H1 (cell line): ENCODE results near the gene CEACAM16. TPM values are rescaled to one million over a fixed set of nuclear protein-coding genes. Genes with fewer than 3 reads are reported as not detected.

Experiments
- CTCF ChIA-PET: fragments of 300-600 bp; sonication (Branson Sonifier 250); formaldehyde crosslinking; loops from one replicate; lab custom pipeline; 2021; ENCODE audit not compliant: partially characterized antibody; lab: Charles Lee
- POLR2A ChIA-PET: fragments of 300-600 bp; sonication (Branson Sonifier 250); formaldehyde crosslinking; loops from one replicate; lab custom pipeline; 2021; ENCODE audit warnings: inconsistent platforms; ENCODE audit not compliant: partially characterized antibody; lab: Charles Lee
- DNase-seq, 2 experiments: peaks; one replicate each; pipeline versions ENCODE4 v3.0.0 to v3.0.0-alpha.2; 2010 to 2022; ENCODE audit warnings: low spot score in 2 of 2, low read depth in 1 of 2, mixed read lengths in 1 of 2
- FAIRE-seq: peaks from 2 replicates; lab custom pipeline; 2011; peaks lifted over from hg19 to GRCh38; lab: Jason Lieb, UNC
- H2AFZ ChIP-seq: 2 replicates; pipeline ENCODE4 v1.8.1; 2012; ENCODE audit warnings: low read length, inconsistent platforms
- H2AK5ac ChIP-seq: 2 replicates; pipeline ENCODE4 v1.6.1; 2013; ENCODE audit warnings: low read depth, low read length
- H2BK120ac ChIP-seq: replicated peaks from 2 replicates; pipeline ENCODE3; 2013; ENCODE audit warnings: low read depth, low read length, inconsistent platforms
- H2BK12ac ChIP-seq: 2 replicates; pipeline ENCODE4 v1.6.1; 2013; ENCODE audit warnings: low read depth, low read length
- H2BK15ac ChIP-seq: 2 replicates; pipeline ENCODE4 v1.6.1; 2013; ENCODE audit warnings: low read length
- H2BK20ac ChIP-seq: 2 replicates; pipeline ENCODE4 v1.6.1; 2013; ENCODE audit warnings: low read length
- H2BK5ac ChIP-seq: 2 replicates; pipeline ENCODE4 v1.6.1; 2013; ENCODE audit warnings: low read depth, low read length
- H3K14ac ChIP-seq: 2 replicates; pipeline ENCODE4 v1.6.1; 2013; ENCODE audit warnings: inconsistent platforms; ENCODE audit not compliant: insufficient read length
- H3K18ac ChIP-seq: 2 replicates; pipeline ENCODE4 v1.6.1; 2013; ENCODE audit warnings: low read length; ENCODE audit errors: extremely low read depth
- H3K23ac ChIP-seq: 2 replicates; pipeline ENCODE4 v1.6.1; 2013; ENCODE audit warnings: inconsistent platforms; ENCODE audit not compliant: insufficient read length
- H3K23me2 ChIP-seq: 2 replicates; pipeline ENCODE4 v1.6.1; 2013; ENCODE audit warnings: low read depth, low read length
- H3K27ac ChIP-seq: 2 replicates; pipeline ENCODE4 v1.6.1; 2011; ENCODE audit warnings: low read depth, low read length, inconsistent platforms
- H3K27me3 ChIP-seq, 4 experiments: replicated peaks in 1 of 4; 1 replicate in 1 of 4; 2 replicates in 3 of 4; pipeline versions ENCODE4 v1.6.1 to v1.8.1; 2011 to 2013; ENCODE audit warnings: low read length in 3 of 4, mild to moderate bottlenecking in 3 of 4, inconsistent platforms in 2 of 4, mixed read lengths in 2 of 4, moderate library complexity in 1 of 4; ENCODE audit not compliant: control insufficient read depth in 3 of 4, insufficient read depth in 3 of 4; ENCODE audit errors: extremely low read depth in 1 of 4
- H3K36me3 ChIP-seq, 4 experiments: 2 replicates each; pipeline versions ENCODE4 v1.6.1 to v1.8.1; 2011 to 2013; ENCODE audit warnings: mild to moderate bottlenecking in 4 of 4, low read length in 3 of 4, moderate library complexity in 2 of 4, control low read depth in 1 of 4, inconsistent platforms in 1 of 4; ENCODE audit not compliant: insufficient read depth in 4 of 4, control insufficient read depth in 2 of 4
- H3K4ac ChIP-seq: replicated peaks from 2 replicates; pipeline ENCODE3; 2013; ENCODE audit warnings: low read length, low read depth, mixed read lengths, inconsistent platforms; ENCODE audit not compliant: insufficient read length
- H3K4me1 ChIP-seq, 4 experiments: replicated peaks in 1 of 4; 1 replicate in 1 of 4; 2 replicates in 3 of 4; pipeline versions ENCODE4 v1.6.1 to v1.8.1; 2011 to 2013; ENCODE audit warnings: low read length in 3 of 4, inconsistent platforms in 2 of 4, mixed read lengths in 1 of 4; ENCODE audit not compliant: insufficient read depth in 4 of 4, control insufficient read depth in 3 of 4
- H3K4me2 ChIP-seq, 2 experiments: 2 replicates each; pipeline versions ENCODE4 v1.6.1 to v1.8.1; 2011 to 2013; ENCODE audit warnings: low read depth in 2 of 2, low read length in 2 of 2, control low read depth in 1 of 2, inconsistent platforms in 1 of 2, mild to moderate bottlenecking in 1 of 2; ENCODE audit not compliant: insufficient read depth in 1 of 2
- H3K4me3 ChIP-seq, 4 experiments: fragments of 200-600, 300-600 bp in 1 of 4; sonication (generic), shearing (Covaris generic), sonication (Bioruptor Twin) in 1 of 4; 2 replicates each; pipeline versions ENCODE4 v1.5.1 to v1.8.1; 2011 to 2016; ENCODE audit warnings: low read length in 4 of 4, low read depth in 3 of 4, control low read depth in 2 of 4, inconsistent platforms in 2 of 4, mild to moderate bottlenecking in 2 of 4, mixed read lengths in 1 of 4, moderate library complexity in 1 of 4; ENCODE audit not compliant: insufficient read depth in 2 of 4; ENCODE audit errors: extremely low read depth in 1 of 4
- H3K56ac ChIP-seq: replicated peaks from 2 replicates; pipeline ENCODE3; 2013; ENCODE audit warnings: low read depth, mild to moderate bottlenecking, mixed read lengths, low read length, inconsistent platforms; ENCODE audit not compliant: insufficient read length
- H3K79me1 ChIP-seq: 2 replicates; pipeline ENCODE4 v1.6.1; 2013; ENCODE audit warnings: low read depth, low read length, control low read depth
- H3K79me2 ChIP-seq, 2 experiments: 2 replicates each; pipeline versions ENCODE4 v1.6.1 to v1.8.1; 2012 to 2013; ENCODE audit warnings: low read length in 2 of 2, mild to moderate bottlenecking in 2 of 2, inconsistent platforms in 1 of 2; ENCODE audit not compliant: insufficient read depth in 2 of 2, control insufficient read depth in 1 of 2
- H3K9ac ChIP-seq, 4 experiments: replicated peaks in 1 of 4; 1 replicate in 1 of 4; 2 replicates in 3 of 4; pipeline versions ENCODE4 v1.6.1 to v1.8.1; 2011 to 2013; ENCODE audit warnings: low read depth in 3 of 4, low read length in 3 of 4, control low read depth in 2 of 4, mild to moderate bottlenecking in 2 of 4, moderate library complexity in 2 of 4, inconsistent platforms in 1 of 4; ENCODE audit errors: extremely low read depth in 1 of 4
- H3K9me3 ChIP-seq, 2 experiments: 2 replicates each; pipeline versions ENCODE4 v1.6.1 to v1.8.1; 2012 to 2013; ENCODE audit warnings: mild to moderate bottlenecking in 2 of 2, moderate library complexity in 2 of 2, control low read depth in 1 of 2, inconsistent platforms in 1 of 2, low read depth in 1 of 2, low read length in 1 of 2, mixed read lengths in 1 of 2; ENCODE audit not compliant: insufficient read depth in 2 of 2
- H4K20me1 ChIP-seq, 2 experiments: replicated peaks in 1 of 2; 2 replicates each; pipeline versions ENCODE3 to v1.8.1; 2011 to 2013; ENCODE audit warnings: inconsistent platforms in 2 of 2, low read length in 2 of 2, mild to moderate bottlenecking in 1 of 2; ENCODE audit not compliant: insufficient read depth in 2 of 2, control insufficient read depth in 1 of 2
- H4K5ac ChIP-seq: 2 replicates; pipeline ENCODE4 v1.6.1; 2013; ENCODE audit warnings: low read length, low read depth, mixed read lengths, inconsistent platforms; ENCODE audit not compliant: insufficient read length
- H4K8ac ChIP-seq: 2 replicates; pipeline ENCODE4 v1.8.0; 2013; ENCODE audit warnings: mild to moderate bottlenecking, moderate library complexity, low read length, inconsistent platforms; ENCODE audit not compliant: insufficient read depth; ENCODE audit errors: extremely low read depth
- H4K91ac ChIP-seq: replicated peaks from 2 replicates; pipeline ENCODE3; 2013; ENCODE audit warnings: low read length, mixed read lengths, inconsistent platforms; ENCODE audit not compliant: insufficient read length
- E2F6 ChIP-seq: IDR thresholded peaks from 2 replicates; pipeline ENCODE4 v1.6.1; 2012; ENCODE audit warnings: inconsistent platforms
- HDAC6 ChIP-seq: IDR thresholded peaks from one replicate; pipeline ENCODE4 v1.7.1; 2012; ENCODE audit warnings: low read depth, mild to moderate bottlenecking, inconsistent platforms, low read length, moderate library complexity
- PHF8 ChIP-seq: fragments of 200-600 bp; sonication (generic); conservative IDR thresholded peaks from 2 replicates; pipeline ENCODE4 v1.7.1; 2012; ENCODE audit warnings: low read depth, mild to moderate bottlenecking, inconsistent platforms, low read length, moderate library complexity
- RAD21 ChIP-seq, 2 experiments: IDR thresholded peaks in 1 of 2; conservative IDR thresholded peaks in 1 of 2; 2 replicates each; pipeline ENCODE4 v1.6.1; 2011; ENCODE audit warnings: low read depth in 2 of 2, low read length in 2 of 2, improper control_type of control experiment in 1 of 2, inconsistent platforms in 1 of 2, mild to moderate bottlenecking in 1 of 2, moderate library complexity in 1 of 2
- SIN3A ChIP-seq, 2 experiments: IDR thresholded peaks in 1 of 2; conservative IDR thresholded peaks in 1 of 2; 2 replicates each; pipeline ENCODE4 v1.6.1; 2011 to 2012; ENCODE audit warnings: low read length in 2 of 2, improper control_type of control experiment in 1 of 2, low read depth in 1 of 2, mild to moderate bottlenecking in 1 of 2
- SRF ChIP-seq: IDR thresholded peaks from 2 replicates; pipeline ENCODE4 v1.6.1; 2011; ENCODE audit warnings: mild to moderate bottlenecking, low read depth, low read length, moderate library complexity
- TAF7 ChIP-seq: optimal IDR thresholded peaks from 2 replicates; pipeline ENCODE3; 2011; ENCODE audit warnings: low read depth, mild to moderate bottlenecking, inconsistent platforms, low read length, moderate library complexity, borderline replicate concordance
- WGBS, 2 experiments: shearing (Covaris generic) in 1 of 2; methylation state at CpG; one replicate each; pipeline versions ENCODE4 v1.1.6 to v1.1.7; 2013 to 2015; ENCODE audit warnings: low lambda C conversion rate in 2 of 2, mixed read lengths in 2 of 2, inconsistent platforms in 1 of 2, low coverage in 1 of 2, missing lambda C conversion rate in 1 of 2; ENCODE audit not compliant: insufficient replicate concordance in 2 of 2, insufficient coverage in 1 of 2, insufficient read length in 1 of 2; ENCODE audit errors: extremely low coverage in 1 of 2, missing lambda C conversion rate in 1 of 2; 5-methylcytosine and 5-hydroxymethylcytosine counted together
- polyA plus RNA-seq, 7 experiments: library from polyadenylated mRNA; depleted of rRNA in 3 of 7; stranded (reverse) in 5 of 7; unstranded in 2 of 7; fragments of >200 nt in 5 of 7; fragments of 200-250 nt in 2 of 7; gene quantifications; 1 replicate in 5 of 7; 2 replicates in 1 of 7; 4 replicates in 1 of 7; pipeline versions ENCODE4 v1.2.1 to v1.2.3, GENCODE V29; 2011 to 2013; ENCODE audit warnings: missing spikeins in 2 of 7, mixed read lengths in 2 of 7
- total RNA-seq: library from RNA; stranded (reverse); fragmentation: NEBNext Ultra II Directional; extraction: Animal tissue kit (Norgen Biotek cat#: 25700); gene quantifications from 2 replicates; pipeline ENCODE4 v1.2.1, GENCODE V29; 2021
- TF ChIP-seq, protein P1 (sequence below): IDR thresholded peaks from 2 replicates; pipeline ENCODE4 v1.6.1; 2012; ENCODE audit warnings: inconsistent platforms

The CEACAM16 gene
- total and polyA plus RNA-seq, 2 of the 8 experiments (the other 6 are each of a cell fraction or from before 2014, with no cell fraction given) = not detected

GRCh38 chr19:44663996-44664395, 35.0 kb upstream of the CEACAM16 start:
- WGBS, 2 experiments = 90% methylated on average over 5 of the region's 5 CpGs; no CpG with 5 or more reads in 1 of the 2 experiments
- ChIA-PET POLR2A (interaction anchor here (0.5 to 2.2 kb wide), 4 partner anchors 9 to 93 kb away, joined by 3 to 6 read pairs (median 5); no protein-coding TSS in a partner anchor), CTCF (interaction anchor here (0.6 to 13.3 kb wide), 10 partner anchors 8 to 119 kb away, joined by 3 to 126 read pairs (median 4); no protein-coding TSS in a partner anchor)
- Histone ChIP-seq H3K14ac (no peak overlapping the region), H3K18ac (no peak overlapping the region), H3K36me3 (peaks cover 2 to 24% (median 7%) of the 10 kb centered on the region in 4 experiments; a peak in 5 of 8 replicates), H4K91ac (no peak overlapping the region), H4K8ac (no peak overlapping the region), H2BK120ac (no peak overlapping the region), H3K4me2 (no peak overlapping the region), H3K9me3 (no peaks in the 10 kb centered on the region), H2AFZ (no peak overlapping the region), H3K79me1 (no peaks in the 10 kb centered on the region), H4K5ac (no peak overlapping the region), H3K27ac (no peak overlapping the region), H3K9ac (no peak overlapping the region), H2BK12ac (no peak overlapping the region), H4K20me1 (no peaks in the 10 kb centered on the region), H3K23me2 (no peaks in the 10 kb centered on the region), H3K79me2 (no peaks in the 10 kb centered on the region), H3K4me1 (no peaks in the 10 kb centered on the region; a peak in 2 of 7 replicates), H3K23ac (no peak overlapping the region), H2BK5ac (no peak overlapping the region), H2BK20ac (no peak overlapping the region), H2BK15ac (no peak overlapping the region), H3K27me3 (no peaks in the 10 kb centered on the region), H3K56ac (no peak overlapping the region), H2AK5ac (no peak overlapping the region), H3K4me3 (no peak overlapping the region), H3K4ac (no peak overlapping the region)
- TF ChIP-seq SIN3A (conservative IDR thresholded peaks at IDR 0.05 in 1 of 2, IDR thresholded peaks at IDR 0.05 in 1 of 2; ENCODE audit: low read depth in 1 of 2, low read length in 2 of 2) = no peak
- TF ChIP-seq E2F6 = no peak
- TF ChIP-seq SRF = no peak
- no peak for TF ChIP-seq TAF7
- TF ChIP-seq, protein P1, sequence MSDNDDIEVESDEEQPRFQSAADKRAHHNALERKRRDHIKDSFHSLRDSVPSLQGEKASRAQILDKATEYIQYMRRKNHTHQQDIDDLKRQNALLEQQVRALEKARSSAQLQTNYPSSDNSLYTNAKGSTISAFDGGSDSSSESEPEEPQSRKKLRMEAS = no peak
- no peak for TF ChIP-seq PHF8
- no peak for TF ChIP-seq RAD21 (IDR thresholded peaks at IDR 0.05 in 1 of 2, conservative IDR thresholded peaks at IDR 0.05 in 1 of 2; ENCODE audit: low read depth in 2 of 2, low read length in 2 of 2)
- TF ChIP-seq HDAC6 = no peak
- DNase-seq (no peak), FAIRE-seq (no peak)
